GM10847 (cell line): Measurements from ENCODE around the gene SNRNP25.

ENCODE experiments used
- POLR2A ChIP-seq: IDR thresholded peaks from 2 replicates; pipeline ENCODE4 v1.6.1; 2011; ENCODE audit not compliant: insufficient read length; ENCODE audit errors: extremely low read depth

SNRNP25 gene

DNA sequence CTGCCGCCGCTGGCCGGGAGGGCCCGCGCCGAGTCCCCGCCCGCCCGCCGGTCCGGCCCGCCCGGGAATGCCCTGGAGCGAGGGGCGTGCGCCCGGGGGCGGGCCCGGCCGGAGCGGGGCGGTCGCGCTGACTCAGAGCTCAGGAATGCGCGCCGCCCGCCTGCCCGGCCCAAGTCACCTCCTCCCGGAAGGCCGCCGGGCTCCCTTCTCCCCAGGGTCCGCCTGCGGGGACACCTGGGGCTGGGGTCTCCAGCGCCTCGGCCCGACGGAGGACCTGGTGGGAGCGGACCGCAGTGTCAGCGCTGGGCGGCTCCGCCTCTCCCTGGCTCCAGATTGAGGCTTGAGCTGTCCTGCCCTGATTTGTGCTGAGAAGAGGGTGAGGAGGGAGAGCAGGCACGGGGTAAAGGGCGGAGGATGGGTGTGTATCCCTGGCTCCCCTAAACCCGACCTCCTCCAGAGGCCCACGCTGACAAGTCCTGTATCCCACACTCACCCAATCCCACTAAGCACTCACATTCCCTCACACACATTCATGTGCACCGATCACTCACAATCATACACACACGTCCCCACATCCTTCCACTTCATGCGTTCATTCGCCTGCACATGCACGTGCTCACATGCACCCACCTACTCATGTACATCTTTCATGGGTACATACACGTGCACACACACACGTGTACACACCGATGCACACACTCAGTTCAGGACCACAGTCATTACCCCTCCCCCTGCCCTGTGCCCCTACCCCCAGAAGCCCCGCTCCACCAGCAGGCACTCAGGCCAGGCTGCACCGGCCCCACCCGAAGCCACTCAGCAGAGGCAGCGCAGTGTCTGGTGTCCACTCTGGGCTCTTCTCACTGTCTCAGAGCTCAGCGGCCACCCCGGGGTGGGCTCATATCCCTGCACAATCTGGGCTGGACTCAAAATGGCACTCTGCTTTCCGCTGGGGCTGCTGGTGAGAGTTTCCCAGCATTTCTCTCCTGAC, 19.2 kb downstream of the SNRNP25 start, which contains the start of gene RHBDF1:
Gene RHBDF1, minus strand, starts transcription at position 71 of the 988 bp plus-strand sequence. CDS start 7,616 bp downstream, outside the sequence.
- no peak for TF ChIP-seq POLR2A

GRCh38 chr16:74051-74746, 20.6 kb downstream of the SNRNP25 start:
- no peak for TF ChIP-seq POLR2A

GRCh38 chr16:74747-75334, 21.2 kb downstream of the SNRNP25 start:
- TF ChIP-seq POLR2A, result no peak

DNA sequence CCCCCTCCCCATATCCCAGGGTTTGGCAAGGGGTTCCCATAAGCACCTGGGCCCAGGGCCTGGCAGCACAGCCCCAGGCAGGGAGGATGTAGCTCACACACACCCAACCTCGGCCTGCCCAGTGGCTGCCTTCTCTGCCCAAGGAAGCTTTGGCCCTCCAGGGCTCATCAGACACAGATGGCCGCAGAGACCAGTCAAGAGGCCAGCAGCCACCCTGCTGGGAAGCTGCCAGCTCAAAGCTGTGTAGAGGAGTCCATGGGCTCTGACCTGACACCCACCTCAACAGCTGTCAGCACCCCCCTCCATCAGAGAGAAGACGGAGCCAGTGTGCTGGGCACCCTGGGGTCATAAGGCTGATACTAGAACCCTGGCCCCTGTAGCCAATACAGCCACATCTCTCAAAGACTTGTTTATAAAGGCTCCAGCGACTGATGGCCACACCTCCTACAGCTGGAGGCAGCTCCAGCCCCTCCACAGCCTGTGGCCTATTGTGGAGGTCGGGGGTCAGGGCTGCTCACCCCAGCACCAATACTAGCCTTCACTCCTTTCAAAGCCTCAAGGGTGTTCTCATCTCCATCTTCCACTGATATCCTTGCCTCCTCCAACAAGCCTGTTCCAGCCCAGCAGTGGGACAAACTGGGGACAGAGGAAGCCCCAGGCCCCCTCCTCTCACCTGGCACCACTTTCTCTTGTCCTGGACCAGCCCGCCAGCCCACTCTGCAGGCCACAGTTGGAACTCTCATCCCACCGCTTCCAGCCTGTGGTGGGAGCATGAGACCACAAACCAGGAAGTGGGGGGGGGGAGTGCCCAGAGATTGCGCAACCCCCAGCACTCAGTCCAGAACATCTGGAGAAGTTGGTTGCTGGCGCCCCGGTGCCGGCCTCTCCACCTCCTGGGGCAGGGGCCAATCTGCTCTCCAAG, 22.2 kb downstream of the SNRNP25 start:
- no peak for TF ChIP-seq POLR2A

GRCh38 chr16:76535-77272, 23.1 kb downstream of the SNRNP25 start:
- no peak for TF ChIP-seq POLR2A

DNA sequence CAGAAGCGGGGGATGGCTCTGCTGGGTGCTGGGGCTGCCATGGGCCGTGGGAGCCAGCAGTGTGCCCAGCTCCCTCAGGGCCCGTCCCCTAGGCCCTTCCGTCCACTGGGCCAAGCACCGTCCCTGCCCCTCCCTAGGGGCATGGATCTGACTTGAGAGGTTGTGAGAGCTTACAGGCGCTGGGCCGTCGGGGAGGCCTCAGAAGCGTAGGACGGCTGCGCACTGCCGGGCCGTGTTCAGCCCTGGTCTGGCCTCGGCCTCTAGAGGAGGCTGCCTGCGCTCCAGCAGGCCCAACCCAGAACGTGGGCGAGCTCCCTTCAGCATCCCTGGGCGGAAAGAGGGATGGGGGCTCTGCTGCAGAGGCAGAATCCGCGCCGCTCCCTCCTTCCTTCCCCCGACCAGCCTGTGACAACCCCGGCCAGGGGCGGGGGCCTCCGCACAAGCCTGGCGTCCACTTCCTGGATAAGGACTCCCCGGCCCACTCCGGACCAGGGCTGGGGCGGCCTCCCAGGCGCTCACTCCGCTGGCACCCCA, 23.7 kb downstream of the SNRNP25 start:
- no peak for TF ChIP-seq POLR2A

- peak; percentile 82 for TF ChIP-seq POLR2A
Measured at GRCh38 chr16:77807-78443, 24.3 kb downstream of the SNRNP25 start, which contains the start of gene MPG. TSS of gene MPG (plus strand) at chr16:78225. CDS start at chr16:78310, 85 bp downstream.

GRCh38 chr16:78444-79150, 25.0 kb downstream of the SNRNP25 start:
- TF ChIP-seq POLR2A, result no peak

GRCh38 chr16:79151-80054, 25.8 kb downstream of the SNRNP25 start:
- no peak for TF ChIP-seq POLR2A

GRCh38 chr16:83060-83603, 29.5 kb downstream of the SNRNP25 start:
- no peak for TF ChIP-seq POLR2A
